SK-N-SH treated with all-trans-retinoic acid at 6 μM for 48 hours (cell line): ENCODE data around the gene CHMP1A.

Source experiments
- CSDC2 ChIP-seq: fragments of 250-450 bp; sonication (Bioruptor Pico); IDR thresholded peaks from 2 replicates; pipeline ENCODE4 v1.5.0; 2020; ENCODE audit warnings: mild to moderate bottlenecking, moderate library complexity
- TCF4 ChIP-seq: fragments of 250-450 bp; sonication (Bioruptor Pico); IDR thresholded peaks from 2 replicates; pipeline ENCODE4 v1.8.0; 2021; ENCODE audit warnings: mild to moderate bottlenecking, moderate library complexity, borderline replicate concordance
- ZFP30 ChIP-seq: fragments of 450-650 bp; formaldehyde crosslinking; IDR thresholded peaks from 2 replicates; pipeline ENCODE4 v1.5.0; 2022; ENCODE audit warnings: mild to moderate bottlenecking, moderate library complexity
- ZNF565 ChIP-seq: fragments of 450-650 bp; formaldehyde crosslinking; conservative IDR thresholded peaks from 2 replicates; pipeline ENCODE4 v1.5.0; 2020; ENCODE audit warnings: low read depth, mild to moderate bottlenecking, moderate library complexity

- TF ChIP-seq ZNF565 (CRISPR knock-in tag) (no peak), ZFP30 (no peak), TCF4 (CRISPR knock-in tag) (no peak), CSDC2 (CRISPR knock-in tag) (no peak)
Measured at GRCh38 chr16:89599451-89599858, 58.1 kb downstream of the CHMP1A start.
